Liver (tissue), 3 donors: ENCODE data around the gene NXPH1.

Experiments used
- JUND ChIP-seq, 2 donors: IDR thresholded peaks; 2 replicates each; pipeline ENCODE4 v1.6.1; 2016; ENCODE audit warnings: antibody characterized with exemption in 2 of 2
- RAD21 ChIP-seq, 2 donors: IDR thresholded peaks; 2 replicates each; pipeline ENCODE4 v1.6.1; 2016; ENCODE audit warnings: antibody characterized with exemption in 2 of 2, mild to moderate bottlenecking in 2 of 2
- REST ChIP-seq: IDR thresholded peaks from 2 replicates; pipeline ENCODE4 v1.6.1; 2016; ENCODE audit warnings: antibody characterized with exemption, mild to moderate bottlenecking
- SP1 ChIP-seq: IDR thresholded peaks from 2 replicates; pipeline ENCODE4 v1.6.1; 2018; ENCODE audit warnings: antibody characterized with exemption, mild to moderate bottlenecking
- TF ChIP-seq, protein P1 (sequence below): fragments of 150-350 bp; IDR thresholded peaks from 2 replicates; pipeline ENCODE4 v1.5.1; 2017; ENCODE audit warnings: improper control_type of control experiment, low read depth, low read length; ENCODE audit not compliant: missing input control
- donor health status: healthy.
- donor health status: healthy.

- no peak for TF ChIP-seq SP1
- TF ChIP-seq, protein P1, sequence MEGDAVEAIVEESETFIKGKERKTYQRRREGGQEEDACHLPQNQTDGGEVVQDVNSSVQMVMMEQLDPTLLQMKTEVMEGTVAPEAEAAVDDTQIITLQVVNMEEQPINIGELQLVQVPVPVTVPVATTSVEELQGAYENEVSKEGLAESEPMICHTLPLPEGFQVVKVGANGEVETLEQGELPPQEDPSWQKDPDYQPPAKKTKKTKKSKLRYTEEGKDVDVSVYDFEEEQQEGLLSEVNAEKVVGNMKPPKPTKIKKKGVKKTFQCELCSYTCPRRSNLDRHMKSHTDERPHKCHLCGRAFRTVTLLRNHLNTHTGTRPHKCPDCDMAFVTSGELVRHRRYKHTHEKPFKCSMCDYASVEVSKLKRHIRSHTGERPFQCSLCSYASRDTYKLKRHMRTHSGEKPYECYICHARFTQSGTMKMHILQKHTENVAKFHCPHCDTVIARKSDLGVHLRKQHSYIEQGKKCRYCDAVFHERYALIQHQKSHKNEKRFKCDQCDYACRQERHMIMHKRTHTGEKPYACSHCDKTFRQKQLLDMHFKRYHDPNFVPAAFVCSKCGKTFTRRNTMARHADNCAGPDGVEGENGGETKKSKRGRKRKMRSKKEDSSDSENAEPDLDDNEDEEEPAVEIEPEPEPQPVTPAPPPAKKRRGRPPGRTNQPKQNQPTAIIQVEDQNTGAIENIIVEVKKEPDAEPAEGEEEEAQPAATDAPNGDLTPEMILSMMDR: no peak
- TF ChIP-seq REST: no peak
- no peak for TF ChIP-seq JUND (IDR thresholded peaks at IDR 0.05)
- no peak for TF ChIP-seq RAD21 (IDR thresholded peaks at IDR 0.05)
Observed at GRCh38 chr7:8742837-8743236, 309.4 kb downstream of the NXPH1 start.
